ENCODE measurements around the gene ATP8B1.

Gene ATP8B1

GRCh38 chr18:57715073-57715472 lies 88.0 kb downstream of the ATP8B1 start:
- no peak for DNase-seq

DNA sequence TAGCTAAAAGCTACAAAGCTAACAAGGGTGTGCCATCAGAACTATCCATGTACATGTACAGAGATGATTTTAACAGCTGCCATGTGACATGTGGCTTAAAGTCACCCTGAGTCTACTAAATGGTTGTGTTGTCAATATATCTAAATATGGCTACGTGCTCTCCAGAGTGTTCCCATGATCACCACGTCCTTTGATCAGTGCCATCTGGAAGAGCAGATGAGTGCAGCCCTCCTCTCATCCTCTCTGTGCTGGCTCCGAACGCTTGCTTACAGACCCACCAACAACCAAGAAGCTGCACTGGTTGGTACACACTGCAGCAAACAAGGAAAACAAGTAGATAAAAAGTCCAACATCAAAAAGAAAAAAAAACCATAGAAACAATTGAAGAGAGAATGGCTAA lies 92.9 kb downstream of the ATP8B1 start:
- DNase-seq: no peak

DNA sequence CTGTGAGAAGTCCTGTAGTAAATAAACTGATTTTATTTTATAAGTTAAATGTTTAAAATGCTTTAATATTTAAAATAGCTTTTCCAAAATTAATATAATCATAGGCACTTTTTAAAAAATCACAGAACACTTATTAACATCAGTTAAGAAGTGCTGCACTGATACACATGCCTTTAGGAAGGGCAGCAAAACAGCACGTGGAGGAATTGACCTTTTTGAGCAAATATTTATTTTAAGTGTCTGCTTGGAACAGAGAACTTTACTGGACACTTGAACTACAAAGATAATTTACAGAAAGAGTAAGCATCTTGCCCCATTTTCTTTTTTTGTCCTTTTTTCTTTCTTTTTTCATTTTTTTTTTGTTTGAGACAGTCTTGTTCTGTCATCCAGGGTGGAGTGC lies 93.8 kb downstream of the ATP8B1 start:
- DNase-seq: no peak

GRCh38 chr18:57708288-57708687 lies 94.8 kb downstream of the ATP8B1 start:
- no peak for DNase-seq

DNA sequence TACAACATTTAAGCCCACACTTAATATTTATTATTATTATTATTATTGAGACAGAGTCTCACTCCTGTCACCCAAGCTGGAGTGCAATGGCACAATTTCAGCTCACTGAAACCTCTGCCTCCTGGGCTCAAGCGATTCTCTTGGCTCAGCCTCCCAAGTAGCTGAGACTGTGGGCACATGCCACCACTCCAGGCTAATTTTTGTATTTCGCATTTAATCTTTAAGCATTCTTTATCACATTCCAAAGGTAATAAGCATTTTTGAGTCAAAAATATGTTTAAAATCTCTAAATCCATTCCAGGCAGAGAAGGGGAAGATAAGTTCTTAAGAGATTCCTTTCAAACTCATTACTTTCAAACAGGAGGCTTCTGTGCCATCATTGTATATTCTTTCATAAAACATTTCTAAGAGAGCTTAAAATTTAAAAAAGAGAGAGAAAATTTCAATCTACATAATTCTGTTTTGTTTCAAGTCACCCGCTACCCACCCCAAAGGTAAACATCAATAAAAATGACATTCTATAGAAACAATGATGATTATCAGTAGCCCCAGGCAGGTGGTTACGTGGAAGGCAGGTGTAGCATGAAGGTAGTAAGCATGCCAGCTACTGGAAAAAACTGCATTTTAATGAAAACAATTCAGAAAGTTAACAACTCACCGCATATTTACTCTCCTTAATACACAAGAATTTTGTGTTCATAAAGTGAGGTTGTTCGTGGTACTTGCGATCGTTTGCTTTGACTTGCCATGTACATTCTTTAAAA lies 97.1 kb downstream of the ATP8B1 start:
- no peak for DNase-seq

GRCh38 chr18:57705011-57705410 lies 98.1 kb downstream of the ATP8B1 start:
- DNase-seq: no peak

- no peak for DNase-seq
Observed at GRCh38 chr18:57698571-57699276, 104.4 kb downstream of the ATP8B1 start.

DNA sequence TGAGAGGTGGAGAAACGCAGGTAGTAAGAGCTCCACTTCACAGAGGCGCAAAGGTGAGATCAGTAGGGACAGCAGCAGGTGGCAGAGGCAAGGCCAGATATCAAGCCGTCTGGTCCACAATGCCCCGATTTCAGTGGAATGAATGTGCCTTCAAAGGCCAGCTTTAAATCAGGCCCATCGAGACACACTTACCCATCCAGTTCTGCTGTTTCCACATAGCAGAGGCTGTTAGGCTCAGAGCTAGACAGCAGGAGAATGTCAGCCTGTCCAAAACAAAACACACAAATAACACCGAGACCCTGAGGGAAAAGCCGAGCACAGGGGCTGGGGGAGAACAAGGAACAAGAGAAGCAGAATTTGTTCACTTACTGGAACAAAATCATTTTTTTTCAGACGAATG lies 105.7 kb downstream of the ATP8B1 start:
- DNase-seq: no peak

- no peak for DNase-seq
Observed at GRCh38 chr18:57696271-57696670, 106.8 kb downstream of the ATP8B1 start.

- no peak for DNase-seq
Observed at GRCh38 chr18:57691363-57691762, 111.8 kb downstream of the ATP8B1 start.

GRCh38 chr18:57687970-57688369 lies 115.1 kb downstream of the ATP8B1 start:
- DNase-seq: no peak

DNA sequence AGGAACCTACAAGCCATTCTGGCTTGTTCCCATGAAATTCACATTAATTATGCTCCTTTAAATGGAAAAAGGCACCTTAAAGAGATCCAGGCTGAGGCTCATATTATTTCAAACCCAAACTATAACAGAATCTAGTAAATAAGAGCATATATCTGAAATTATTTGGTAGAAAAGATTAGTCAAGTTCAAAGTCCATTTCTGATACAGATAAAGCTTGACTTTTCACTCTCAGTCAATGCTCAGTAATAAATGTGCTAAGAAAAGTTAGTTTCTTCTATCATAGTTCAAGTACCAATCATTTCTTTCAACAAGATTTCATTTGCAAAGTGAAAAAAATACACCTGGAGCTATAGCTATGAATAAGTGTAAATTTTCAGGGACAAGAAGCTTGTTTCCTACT lies 119.6 kb downstream of the ATP8B1 start:
- no peak for DNase-seq

DNA sequence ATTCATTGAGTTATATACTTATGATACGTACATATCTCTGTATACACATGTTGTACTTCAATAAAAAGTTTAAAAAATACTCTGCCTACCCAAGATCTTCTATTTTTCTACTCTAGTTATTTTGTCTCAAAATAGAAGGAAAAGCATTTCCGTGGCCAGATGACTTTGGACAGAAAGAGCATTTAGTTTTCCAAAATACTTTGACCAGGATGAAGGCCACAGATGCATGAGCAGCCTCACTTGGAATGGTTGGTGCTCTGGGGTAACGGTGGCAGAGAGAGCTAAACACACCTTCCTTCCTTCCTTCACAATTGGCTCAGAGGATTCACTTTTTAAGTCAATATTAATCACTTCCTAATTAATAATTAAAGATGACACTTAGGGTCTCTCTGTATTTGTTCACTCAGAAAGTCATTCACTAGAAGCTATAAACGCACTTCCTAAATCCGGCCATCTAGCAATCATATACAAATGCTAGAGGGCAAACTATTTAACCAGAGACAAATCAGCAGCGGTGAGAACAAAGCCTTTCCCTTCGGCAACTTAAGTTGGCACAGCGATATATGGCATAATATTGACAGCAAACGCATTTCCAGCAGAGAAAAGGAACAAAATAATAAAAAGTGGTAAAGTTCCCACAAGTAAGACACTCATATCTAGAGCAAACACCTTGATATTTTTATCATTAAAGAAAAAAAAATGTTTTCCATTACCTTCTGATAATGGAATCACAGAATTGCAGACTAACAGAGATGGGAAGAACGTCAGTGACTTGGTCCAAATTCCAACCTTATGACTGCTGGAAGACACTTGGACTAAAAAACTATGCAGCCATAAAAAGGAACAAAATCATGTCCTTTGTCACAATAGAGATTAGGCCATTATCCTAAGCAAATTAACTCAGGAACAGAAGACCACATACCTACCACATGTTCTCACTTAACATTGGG lies 125.6 kb downstream of the ATP8B1 start:
- DNase-seq: no peak

DNA sequence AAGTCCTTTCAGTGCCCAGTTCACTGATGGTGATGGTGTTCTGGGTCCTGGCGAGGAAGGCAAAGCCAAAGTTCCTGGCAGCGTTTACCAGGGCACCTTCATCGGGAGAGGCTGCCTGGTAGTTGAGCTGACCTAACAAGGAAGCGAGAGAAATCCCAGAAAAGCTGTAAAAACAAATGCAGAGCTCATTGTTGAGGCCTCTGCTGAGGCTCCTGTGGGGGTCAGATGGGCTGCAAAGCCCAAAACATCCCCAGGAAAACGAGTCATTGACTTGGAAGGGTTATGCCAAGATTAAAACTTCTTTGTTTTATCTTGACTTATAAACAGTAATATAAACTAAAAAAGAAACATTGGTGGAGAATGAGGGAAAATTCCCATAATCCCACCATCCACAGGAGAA lies 128.2 kb downstream of the ATP8B1 start:
- no peak for DNase-seq

GRCh38 chr18:57670046-57670445 lies 133.1 kb downstream of the ATP8B1 start:
- DNase-seq: no peak

GRCh38 chr18:57668021-57668420 lies 135.1 kb downstream of the ATP8B1 start:
- DNase-seq: no peak

DNA sequence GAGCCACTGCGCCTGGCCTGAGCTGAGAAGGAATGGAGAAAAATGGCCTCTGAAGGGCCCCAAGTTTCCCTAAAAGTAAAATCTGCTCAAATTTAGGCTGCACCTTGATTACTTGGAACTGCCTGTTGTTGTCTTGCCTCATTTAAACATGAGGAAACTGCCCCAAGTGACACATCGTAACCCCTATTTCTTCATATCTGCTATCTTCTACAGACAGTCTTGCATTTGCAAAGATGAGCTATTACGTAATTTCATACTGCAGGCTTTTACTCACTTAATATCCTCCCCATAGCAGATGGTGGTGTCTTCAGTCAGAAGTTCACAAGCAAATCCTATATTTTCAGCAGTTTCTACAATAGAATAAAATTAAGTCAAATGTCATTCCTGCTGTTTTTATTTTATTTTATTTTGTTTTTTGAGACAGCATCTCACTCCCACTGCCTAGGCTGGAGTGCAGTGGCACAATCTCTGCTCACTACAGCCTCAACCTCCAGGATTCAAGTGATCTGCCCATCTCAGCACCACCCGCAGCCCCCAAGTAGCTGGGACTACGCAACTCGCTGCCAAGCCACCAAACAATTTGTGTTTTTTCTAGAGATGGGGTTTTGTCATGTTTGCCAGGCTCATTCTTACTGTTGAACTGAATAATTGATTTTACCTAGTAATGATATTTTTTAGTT lies 136.2 kb downstream of the ATP8B1 start:
- DNase-seq: no peak

DNA sequence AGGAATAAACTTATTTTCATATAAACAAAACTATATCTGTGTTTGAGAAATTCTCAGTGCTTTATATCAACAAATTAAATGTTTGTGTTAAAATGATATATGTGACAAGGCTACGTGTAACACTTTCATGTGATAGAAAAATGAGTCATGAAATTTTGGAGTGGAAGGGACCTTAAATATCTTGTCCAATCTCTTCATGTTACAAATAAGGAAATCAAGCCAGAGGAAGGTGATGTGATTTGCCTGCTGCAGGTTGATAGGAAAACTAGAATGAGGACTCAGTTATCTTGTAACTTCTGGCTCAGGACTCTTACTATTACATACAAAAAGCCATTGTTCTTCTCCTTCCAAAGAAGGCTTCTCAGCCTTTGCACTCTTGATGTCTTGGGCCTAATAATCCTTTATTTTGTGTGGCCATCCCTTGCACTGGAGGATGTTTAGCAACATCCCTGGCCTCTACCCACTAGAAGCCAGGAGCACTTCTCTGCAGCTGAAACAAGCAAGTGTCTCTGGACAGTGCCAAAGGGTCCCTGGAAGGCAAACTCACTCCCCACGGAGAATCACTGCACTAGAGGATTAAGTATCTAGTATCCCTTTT lies 138.4 kb downstream of the ATP8B1 start:
- DNase-seq: no peak

- no peak for DNase-seq
Observed at GRCh38 chr18:57660961-57661360, 142.2 kb downstream of the ATP8B1 start.

DNA sequence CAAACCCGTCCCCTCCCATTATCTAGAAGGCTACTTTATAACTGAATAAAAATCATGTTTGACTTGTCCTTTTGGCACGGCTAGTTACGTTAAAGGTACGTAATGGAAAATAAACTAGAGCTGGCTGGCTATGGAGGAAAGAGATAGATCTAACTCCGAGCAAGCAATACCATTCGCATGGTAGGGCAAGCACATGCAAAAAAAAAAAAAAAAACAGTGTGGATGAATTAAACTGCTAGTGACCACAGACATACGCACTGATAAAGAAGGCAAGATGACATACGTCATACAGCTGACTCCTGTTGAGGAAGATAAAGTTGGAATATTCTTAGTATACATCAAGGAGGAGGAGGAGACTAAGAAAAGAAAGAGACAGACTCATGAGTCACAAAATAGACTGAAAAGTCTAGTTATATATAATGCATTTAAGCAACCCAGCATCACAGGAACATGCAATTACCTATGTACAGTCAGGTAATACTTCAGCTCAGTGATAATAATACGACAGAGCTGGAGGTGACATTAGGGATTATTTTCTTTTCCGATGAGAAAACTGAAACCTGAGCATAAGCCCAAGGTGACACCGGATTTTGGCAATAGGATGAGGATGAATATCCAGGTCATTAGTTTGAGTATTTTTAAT lies 143.5 kb downstream of the ATP8B1 start:
- no peak for DNase-seq

DNA sequence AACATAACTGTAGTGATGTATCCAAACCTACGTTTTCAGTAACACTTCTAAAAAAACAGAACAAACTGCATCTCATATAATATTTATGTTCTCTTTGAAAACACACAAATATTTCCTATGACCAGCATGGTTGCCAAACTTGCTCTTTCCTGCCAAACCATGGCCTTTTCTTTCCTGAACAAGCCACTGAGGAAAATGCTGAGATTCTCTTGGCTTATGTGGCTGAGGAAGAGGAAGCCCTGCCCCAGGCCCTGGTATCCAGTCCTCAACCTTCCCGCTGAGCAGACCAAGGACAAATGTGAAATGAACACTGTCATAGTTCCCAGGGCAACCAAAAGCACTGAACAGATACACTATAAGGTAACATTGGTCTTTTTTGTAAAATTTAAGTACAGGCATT lies 145.6 kb downstream of the ATP8B1 start:
- DNase-seq: no peak

GRCh38 chr18:57655740-57656139 lies 147.4 kb downstream of the ATP8B1 start:
- no peak for DNase-seq

All from GOT3 (cell line).